Measurements from ENCODE around the gene SLC48A1.
A peak's percentile ranks its signal among the peaks of the same experiment; 100 is the strongest.
"Not testable (repeated sequence)": the region's sequence is repeated elsewhere in the genome, so short reads cannot be mapped to it uniquely, and the experiment has no call there.

SLC48A1 gene

GRCh38 chr12:47811581-47812484 is 38.8 kb downstream of the SLC48A1 start:
- DNase-seq (ENCODE audit: low read depth, low spot score), result no peak

- peak; percentile 77 for DNase-seq (ENCODE audit: low read depth, low spot score)
These were observed 39.9 kb downstream of the SLC48A1 start for GRCh38 chr12:47812797-47813510.

GRCh38 chr12:47813511-47814196 is 40.6 kb downstream of the SLC48A1 start:
- no peak for DNase-seq (ENCODE audit: low read depth, low spot score)

- DNase-seq (ENCODE audit: low read depth, low spot score), result no peak
These were observed 41.6 kb downstream of the SLC48A1 start for GRCh38 chr12:47814539-47815170.

- DNase-seq (ENCODE audit: low read depth, low spot score), result not testable (repeated sequence)
These were observed 42.4 kb downstream of the SLC48A1 start for GRCh38 chr12:47815447-47815846.

- DNase-seq (ENCODE audit: low read depth, low spot score), result no peak
These were observed 43.6 kb downstream of the SLC48A1 start for GRCh38 chr12:47816403-47817271.

- DNase-seq (ENCODE audit: low read depth, low spot score), result no peak
These were observed 44.4 kb downstream of the SLC48A1 start for GRCh38 chr12:47817272-47818006.

GRCh38 chr12:47818007-47818376 is 45.0 kb downstream of the SLC48A1 start:
- DNase-seq (ENCODE audit: low read depth, low spot score), result no peak

- no peak for DNase-seq (ENCODE audit: low read depth, low spot score)
These were observed 45.6 kb downstream of the SLC48A1 start for GRCh38 chr12:47818467-47819137.

- DNase-seq (ENCODE audit: low read depth, low spot score), result no peak
These were observed 46.3 kb downstream of the SLC48A1 start for GRCh38 chr12:47819138-47819895.

- DNase-seq (ENCODE audit: low read depth, low spot score), result no peak
These were observed 47.0 kb downstream of the SLC48A1 start, which contains the start of gene HDAC7 for GRCh38 chr12:47819896-47820630. HDAC7 (minus strand) TSS chr12:47819903; CDS start chr12:47819785, 118 bp downstream.

- peak; percentile 89 for DNase-seq (ENCODE audit: low read depth, low spot score)
These were observed 47.8 kb downstream of the SLC48A1 start for GRCh38 chr12:47820631-47821345.

GRCh38 chr12:47821346-47821706 is 48.3 kb downstream of the SLC48A1 start:
- DNase-seq (ENCODE audit: low read depth, low spot score), result no peak

- no peak for DNase-seq (ENCODE audit: low read depth, low spot score)
These were observed 49.4 kb downstream of the SLC48A1 start for GRCh38 chr12:47822401-47822800.

GRCh38 chr12:47822863-47823262 is 49.8 kb downstream of the SLC48A1 start:
- DNase-seq (ENCODE audit: low read depth, low spot score), result no peak

- no peak for DNase-seq (ENCODE audit: low read depth, low spot score)
These were observed 50.5 kb downstream of the SLC48A1 start for GRCh38 chr12:47823422-47824086.

GRCh38 chr12:47824198-47824597 is 51.2 kb downstream of the SLC48A1 start:
- DNase-seq (ENCODE audit: low read depth, low spot score), result no peak

Measured in smooth muscle cell of the brain vasculature (primary cell).